AG04449 (cell line): Measurements from ENCODE around the gene GLI1.
"Not testable (repeated sequence)": the region's sequence is repeated elsewhere in the genome, so short reads cannot be mapped to it uniquely, and the experiment has no call there.

Experiments used
- CTCF ChIA-PET: fragments of 350-600 bp; formaldehyde crosslinking; extraction: SDS; loops from one replicate; lab custom pipeline; 2021; ENCODE audit warnings: antibody characterized with exemption; lab: Yijun Ruan, JAX
- POLR2A ChIA-PET: fragments of 400-600, 350-600 bp; formaldehyde crosslinking; extraction: SDS; loops from one replicate; lab custom pipeline; 2020; ENCODE audit warnings: antibody characterized with exemption, inconsistent platforms; lab: Yijun Ruan, JAX
- DNase-seq: peaks from one replicate; pipeline ENCODE4 v3.0.0-alpha.2; 2010; ENCODE audit warnings: low read depth, low spot score
- H3K4me3 ChIP-seq: 2 replicates; pipeline ENCODE4 v1.5.1; 2011; ENCODE audit warnings: low read depth, mild to moderate bottlenecking, control low read depth, low read length
- CTCF ChIP-seq: IDR thresholded peaks from one replicate; pipeline ENCODE4 v1.5.1; 2011; ENCODE audit warnings: mild to moderate bottlenecking, moderate library complexity, low read length, control low read depth, inconsistent platforms; ENCODE audit not compliant: insufficient read depth; ENCODE audit errors: missing control alignments

The GLI1 gene

GRCh38 chr12:57459750-57460467 is at the start of gene GLI1:
GLI1 (plus strand) TSS chr12:57459785; CDS start chr12:57463692, 3,907 bp downstream.
- H3K4me3 ChIP-seq: peak within 1 kb of the TSS; percentile 77
- ChIA-PET CTCF (interaction anchor here (0.7 to 19.6 kb wide), 26 partner anchors 8 to 246 kb away, joined by 3 to 880 read pairs (median 5); partner anchors contain the start of genes ARHGAP9, B4GALNT1, MARS1 and SHMT2), POLR2A (interaction anchor here (1.2 to 1.4 kb wide), 2 partner anchors 57 to 71 kb away, joined by 3 to 10 read pairs; no protein-coding TSS in a partner anchor)
- TF ChIP-seq CTCF: no peak
- DNase-seq: no peak

- CTCF ChIA-PET: interaction anchor here (0.6 to 2.5 kb wide), 5 partner anchors 12 to 45 kb away, joined by 4 to 9 read pairs (median 4); partner anchors contain the start of gene INHBE
- POLR2A ChIA-PET: no interaction called here
- no peak for TF ChIP-seq CTCF
- DNase-seq: no peak
- H3K4me3 ChIP-seq: no peak overlapping the region
Measured at GRCh38 chr12:57410534-57410933, 49.1 kb upstream of the GLI1 start.

- DNase-seq, POLR2A ChIA-PET, CTCF ChIA-PET, H3K4me3 ChIP-seq: not testable (repeated sequence)
Measured at GRCh38 chr12:57414160-57414559, 45.4 kb upstream of the GLI1 start.

- no peak for DNase-seq
- no peak for TF ChIP-seq CTCF
- H3K4me3 ChIP-seq: no peak overlapping the region
- ChIA-PET POLR2A (no interaction called here), CTCF (interaction anchor here (0.9 kb wide), 1 partner anchor 89 kb away, joined by 3 read pairs; no protein-coding TSS in a partner anchor)
Measured at GRCh38 chr12:57415088-57415487, 44.5 kb upstream of the GLI1 start.

GRCh38 chr12:57416039-57416996 is 43.3 kb upstream of the GLI1 start:
- no peak for TF ChIP-seq CTCF
- DNase-seq: no peak
- POLR2A ChIA-PET: no interaction called here
- no peak overlapping the region for H3K4me3 ChIP-seq
- CTCF ChIA-PET: no interaction called here

- DNase-seq: no peak
- H3K4me3 ChIP-seq: no peak overlapping the region
- POLR2A ChIA-PET: no interaction called here
- no peak for TF ChIP-seq CTCF
- CTCF ChIA-PET: interaction anchor here (1.1 kb wide), 1 partner anchor 35 kb away, joined by 3 read pairs; no protein-coding TSS in a partner anchor
Measured at GRCh38 chr12:57418255-57418654, 41.3 kb upstream of the GLI1 start.
